ENCODE data around the gene KMT2C.

GRCh38 chr7:152231089-152231488 lies 204.7 kb downstream of the KMT2C start:
- TF ChIP-seq POLR2A (IDR thresholded peaks at IDR 0.05), result no peak
- TF ChIP-seq, protein P1, sequence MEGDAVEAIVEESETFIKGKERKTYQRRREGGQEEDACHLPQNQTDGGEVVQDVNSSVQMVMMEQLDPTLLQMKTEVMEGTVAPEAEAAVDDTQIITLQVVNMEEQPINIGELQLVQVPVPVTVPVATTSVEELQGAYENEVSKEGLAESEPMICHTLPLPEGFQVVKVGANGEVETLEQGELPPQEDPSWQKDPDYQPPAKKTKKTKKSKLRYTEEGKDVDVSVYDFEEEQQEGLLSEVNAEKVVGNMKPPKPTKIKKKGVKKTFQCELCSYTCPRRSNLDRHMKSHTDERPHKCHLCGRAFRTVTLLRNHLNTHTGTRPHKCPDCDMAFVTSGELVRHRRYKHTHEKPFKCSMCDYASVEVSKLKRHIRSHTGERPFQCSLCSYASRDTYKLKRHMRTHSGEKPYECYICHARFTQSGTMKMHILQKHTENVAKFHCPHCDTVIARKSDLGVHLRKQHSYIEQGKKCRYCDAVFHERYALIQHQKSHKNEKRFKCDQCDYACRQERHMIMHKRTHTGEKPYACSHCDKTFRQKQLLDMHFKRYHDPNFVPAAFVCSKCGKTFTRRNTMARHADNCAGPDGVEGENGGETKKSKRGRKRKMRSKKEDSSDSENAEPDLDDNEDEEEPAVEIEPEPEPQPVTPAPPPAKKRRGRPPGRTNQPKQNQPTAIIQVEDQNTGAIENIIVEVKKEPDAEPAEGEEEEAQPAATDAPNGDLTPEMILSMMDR (IDR thresholded peaks at IDR 0.05 in 8 of 11, conservative IDR thresholded peaks at IDR 0.05 in 3 of 11), result no peak
